ENCODE measurements around the gene DHCR7.

GRCh38 chr11:71406681-71407080 lies 41.5 kb downstream of the DHCR7 start:
- no peak for TF ChIP-seq CTCF (IDR thresholded peaks at IDR 0.05)
- TF ChIP-seq USF2 (IDR thresholded peaks at IDR 0.05) = no peak
- TF ChIP-seq RCOR1 (IDR thresholded peaks at IDR 0.05; ENCODE audit: low read depth, low read length) = no peak
